ENCODE data around the gene TAF13.

GRCh38 chr1:109120356-109120755, 44.6 kb upstream of the TAF13 start:
- TF ChIP-seq EZH2 (IDR thresholded peaks at IDR 0.05; ENCODE audit: borderline replicate concordance, insufficient read depth, low read length, poor library complexity, severe bottlenecking) = no peak
- TF ChIP-seq, protein P1, sequence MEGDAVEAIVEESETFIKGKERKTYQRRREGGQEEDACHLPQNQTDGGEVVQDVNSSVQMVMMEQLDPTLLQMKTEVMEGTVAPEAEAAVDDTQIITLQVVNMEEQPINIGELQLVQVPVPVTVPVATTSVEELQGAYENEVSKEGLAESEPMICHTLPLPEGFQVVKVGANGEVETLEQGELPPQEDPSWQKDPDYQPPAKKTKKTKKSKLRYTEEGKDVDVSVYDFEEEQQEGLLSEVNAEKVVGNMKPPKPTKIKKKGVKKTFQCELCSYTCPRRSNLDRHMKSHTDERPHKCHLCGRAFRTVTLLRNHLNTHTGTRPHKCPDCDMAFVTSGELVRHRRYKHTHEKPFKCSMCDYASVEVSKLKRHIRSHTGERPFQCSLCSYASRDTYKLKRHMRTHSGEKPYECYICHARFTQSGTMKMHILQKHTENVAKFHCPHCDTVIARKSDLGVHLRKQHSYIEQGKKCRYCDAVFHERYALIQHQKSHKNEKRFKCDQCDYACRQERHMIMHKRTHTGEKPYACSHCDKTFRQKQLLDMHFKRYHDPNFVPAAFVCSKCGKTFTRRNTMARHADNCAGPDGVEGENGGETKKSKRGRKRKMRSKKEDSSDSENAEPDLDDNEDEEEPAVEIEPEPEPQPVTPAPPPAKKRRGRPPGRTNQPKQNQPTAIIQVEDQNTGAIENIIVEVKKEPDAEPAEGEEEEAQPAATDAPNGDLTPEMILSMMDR (IDR thresholded peaks at IDR 0.05; ENCODE audit: poor library complexity, severe bottlenecking) = no peak
- TF ChIP-seq MXI1 (conservative IDR thresholded peaks at IDR 0.05; ENCODE audit: poor library complexity, severe bottlenecking) = no peak
- no peak for TF ChIP-seq TAF1 (IDR thresholded peaks at IDR 0.05; ENCODE audit: low read depth)

Data from neural cell (in vitro differentiated cells).